Body of pancreas (tissue), 4 donors: ENCODE data around the gene RP9.

ENCODE experiments used
- CTCF ChIP-seq, 7 experiments: fragments of 450-650 bp in 4 of 7; fragments of 200-600 bp in 3 of 7; sonication (generic) in 3 of 7; IDR thresholded peaks; one replicate each; pipeline ENCODE4 v1.5.1; 2016 to 2019; ENCODE audit warnings: antibody characterized with exemption in 7 of 7
- POLR2A ChIP-seq, 3 donors: fragments of 450-650 bp; IDR thresholded peaks; one replicate each; pipeline ENCODE4 v1.6.1; 2016; ENCODE audit warnings: antibody characterized with exemption in 3 of 3, mild to moderate bottlenecking in 2 of 3

DNA sequence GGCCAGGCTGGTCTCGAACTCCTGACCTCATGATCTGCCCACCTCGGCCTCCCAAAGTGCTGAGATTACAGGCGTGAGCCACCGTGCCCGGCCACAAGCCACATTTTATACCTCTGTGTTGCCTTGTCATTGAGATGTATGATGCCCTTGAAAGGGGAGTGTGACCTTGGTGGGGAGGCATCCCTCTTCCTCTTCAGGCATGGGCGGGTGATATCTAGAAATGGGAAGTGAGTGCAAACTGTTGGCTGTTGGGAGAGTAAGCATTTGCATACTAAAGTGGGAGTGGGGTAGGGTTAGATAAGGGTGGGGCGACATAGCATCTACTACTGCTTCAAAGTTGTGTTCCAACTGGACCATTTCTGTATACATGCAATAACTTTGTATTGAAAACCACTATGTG, 20.1 kb downstream of the RP9 start:
- no peak for TF ChIP-seq CTCF (IDR thresholded peaks at IDR 0.05)
- TF ChIP-seq POLR2A (IDR thresholded peaks at IDR 0.05) = no peak
